ENCODE results near the gene MMP24. TPM values are rescaled to one million over a fixed set of nuclear protein-coding genes. Genes with fewer than 3 reads are reported as not detected.

The MMP24 gene
- total and polyA plus RNA-seq, 10 donors, result 0.10 to 0.32 (median 0.18) TPM

- Histone ChIP-seq H3K27me3 (replicated peaks in 1 of 7) (peaks cover 0 to 20% (median under 1%) of the 10 kb centered on the region in 7 donors), H3K4me3 (no peak overlapping the region), H3K4me1 (peaks cover 4 to 16% (median 13%) of the 10 kb centered on the region in 6 donors), H3K9me3 (no peaks in the 10 kb centered on the region), H3K36me3 (no peaks in the 10 kb centered on the region), H3K27ac (no peak overlapping the region)
- intact Hi-C loops (cut with DNase I; ENCODE audit: low total_unique reads), result no loop called here
- TF ChIP-seq POLR2AphosphoS5 (IDR thresholded peaks at IDR 0.05) (no peak), POLR2A (IDR thresholded peaks at IDR 0.05) (no peak)
- TF ChIP-seq, protein P1, sequence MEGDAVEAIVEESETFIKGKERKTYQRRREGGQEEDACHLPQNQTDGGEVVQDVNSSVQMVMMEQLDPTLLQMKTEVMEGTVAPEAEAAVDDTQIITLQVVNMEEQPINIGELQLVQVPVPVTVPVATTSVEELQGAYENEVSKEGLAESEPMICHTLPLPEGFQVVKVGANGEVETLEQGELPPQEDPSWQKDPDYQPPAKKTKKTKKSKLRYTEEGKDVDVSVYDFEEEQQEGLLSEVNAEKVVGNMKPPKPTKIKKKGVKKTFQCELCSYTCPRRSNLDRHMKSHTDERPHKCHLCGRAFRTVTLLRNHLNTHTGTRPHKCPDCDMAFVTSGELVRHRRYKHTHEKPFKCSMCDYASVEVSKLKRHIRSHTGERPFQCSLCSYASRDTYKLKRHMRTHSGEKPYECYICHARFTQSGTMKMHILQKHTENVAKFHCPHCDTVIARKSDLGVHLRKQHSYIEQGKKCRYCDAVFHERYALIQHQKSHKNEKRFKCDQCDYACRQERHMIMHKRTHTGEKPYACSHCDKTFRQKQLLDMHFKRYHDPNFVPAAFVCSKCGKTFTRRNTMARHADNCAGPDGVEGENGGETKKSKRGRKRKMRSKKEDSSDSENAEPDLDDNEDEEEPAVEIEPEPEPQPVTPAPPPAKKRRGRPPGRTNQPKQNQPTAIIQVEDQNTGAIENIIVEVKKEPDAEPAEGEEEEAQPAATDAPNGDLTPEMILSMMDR (IDR thresholded peaks at IDR 0.05 in 8 of 11, conservative IDR thresholded peaks at IDR 0.05 in 3 of 11), result no peak
- no peak for DNase-seq
- WGBS, 5 donors, result 83 to 91% (median 85%) methylated on average over 11 to 19 of the region's 19 CpGs
Observed at GRCh38 chr20:35288325-35289060, 62.0 kb downstream of the MMP24 start.

DNA sequence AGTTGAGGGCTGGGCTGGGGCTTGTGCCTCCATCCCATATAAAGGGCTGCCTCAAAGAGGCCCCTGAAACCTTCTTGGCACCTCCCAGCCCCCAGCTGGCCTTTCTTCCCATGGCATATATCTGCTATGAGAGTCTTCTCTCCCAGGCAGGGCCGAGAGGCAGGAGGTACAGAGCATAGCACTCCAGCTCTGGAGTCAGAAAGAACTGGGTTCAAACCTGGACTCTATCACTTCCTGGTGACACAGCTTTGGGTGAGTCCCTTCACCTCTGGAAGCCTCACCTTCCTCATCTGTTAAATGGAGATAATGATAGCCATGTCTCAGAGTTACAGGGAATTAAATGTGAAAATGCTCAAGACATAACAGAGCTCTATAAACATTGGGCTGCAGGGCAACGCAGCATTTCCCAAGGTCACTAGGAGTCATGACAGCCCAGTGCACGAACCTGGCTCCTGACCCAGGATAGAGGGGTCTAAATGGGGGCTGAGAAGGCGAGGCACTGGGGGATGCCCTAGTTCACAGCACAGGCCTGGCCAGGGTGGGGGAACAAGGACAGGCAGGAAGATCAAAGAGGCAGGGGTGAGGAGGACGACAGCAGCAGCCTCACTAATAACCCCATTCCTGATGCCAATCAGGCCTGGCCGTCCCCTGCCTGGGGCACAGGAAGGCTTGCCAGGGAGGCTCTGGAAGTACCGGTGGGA, 63.8 kb downstream of the MMP24 start:
- H3K27ac ChIP-seq, result no peak overlapping the region
- intact Hi-C loops (cut with DNase I; ENCODE audit: low total_unique reads), result no loop called here
- H3K27me3 ChIP-seq (replicated peaks in 1 of 7), result peaks cover 0 to 38% (median 7%) of the 10 kb centered on the region in 7 donors
- TF ChIP-seq, protein P1 (IDR thresholded peaks at IDR 0.05 in 8 of 11, conservative IDR thresholded peaks at IDR 0.05 in 3 of 11), result no peak
- TF ChIP-seq POLR2A (IDR thresholded peaks at IDR 0.05), result no peak
- no peak for TF ChIP-seq POLR2AphosphoS5 (IDR thresholded peaks at IDR 0.05)
- H3K4me1 ChIP-seq, result peaks cover 0 to 3% (median under 1%) of the 10 kb centered on the region in 6 donors
- no peak for DNase-seq
- H3K9me3 ChIP-seq, result no peaks in the 10 kb centered on the region
- H3K4me3 ChIP-seq, result no peak overlapping the region
- H3K36me3 ChIP-seq, result no peaks in the 10 kb centered on the region
- 62 to 77% (median 73%) methylated on average over 7 of the region's 7 CpGs for WGBS, 5 donors

DNA sequence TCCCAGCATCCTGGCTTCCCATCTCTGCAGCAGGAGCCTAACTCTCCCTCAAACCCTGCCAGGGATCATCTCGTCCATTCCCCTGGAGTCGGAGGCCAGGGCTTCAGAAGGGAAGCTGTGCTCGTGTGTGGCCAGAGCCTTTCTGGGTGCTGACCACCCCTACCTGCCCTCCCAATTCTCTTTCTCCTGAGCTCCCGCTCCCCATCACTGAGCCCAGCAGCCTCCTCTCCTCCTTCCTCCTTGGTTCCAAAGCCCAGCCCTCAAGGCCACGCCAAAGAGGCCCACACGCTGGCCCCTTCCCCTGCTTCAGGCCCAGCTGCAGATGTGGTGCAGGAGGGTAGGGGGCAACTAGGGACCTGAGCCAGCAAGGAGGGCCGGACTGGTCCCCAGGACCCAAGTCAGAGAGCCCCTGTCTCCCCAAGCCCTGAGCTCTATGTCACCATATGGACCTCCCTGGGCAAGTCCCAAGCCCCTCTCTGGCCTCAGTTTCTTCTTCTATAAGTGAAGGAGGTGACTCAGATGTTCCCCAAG, 64.5 kb downstream of the MMP24 start:
- Histone ChIP-seq H3K4me3 (no peak overlapping the region), H3K36me3 (no peaks in the 10 kb centered on the region), H3K4me1 (peaks cover 0 to 3% (median 0%) of the 10 kb centered on the region in 6 donors), H3K27ac (no peak overlapping the region), H3K27me3 (replicated peaks in 1 of 7) (peaks cover 0 to 41% (median 7%) of the 10 kb centered on the region in 7 donors), H3K9me3 (no peaks in the 10 kb centered on the region)
- 82 to 86% (median 82%) methylated on average over 7 of the region's 7 CpGs for WGBS, 5 donors
- DNase-seq, result no peak
- intact Hi-C loops (cut with DNase I; ENCODE audit: low total_unique reads), result no loop called here
- TF ChIP-seq, protein P1 (IDR thresholded peaks at IDR 0.05 in 8 of 11, conservative IDR thresholded peaks at IDR 0.05 in 3 of 11), result no peak
- TF ChIP-seq POLR2AphosphoS5 (IDR thresholded peaks at IDR 0.05) (no peak), POLR2A (IDR thresholded peaks at IDR 0.05) (no peak)

Data from spleen (tissue), 11 donors.